ENCODE data around the gene TRIM34.
"Not testable (repeated sequence)": the region's sequence is repeated elsewhere in the genome, so short reads cannot be mapped to it uniquely, and the experiment has no call there.

The TRIM34 gene

GRCh38 chr11:5671831-5672230, 47.0 kb downstream of the TRIM34 start:
- no peak for TF ChIP-seq ZFX (IDR thresholded peaks at IDR 0.05; ENCODE audit: borderline replicate concordance)
- TF ChIP-seq CTCF (IDR thresholded peaks at IDR 0.05) = no peak
- H3K27ac ChIP-seq = no peak overlapping the region

GRCh38 chr11:5674391-5674790, 49.6 kb downstream of the TRIM34 start:
- H3K27ac ChIP-seq = no peak overlapping the region
- TF ChIP-seq ZFX (IDR thresholded peaks at IDR 0.05; ENCODE audit: borderline replicate concordance) (no peak), CTCF (IDR thresholded peaks at IDR 0.05) (no peak)

- no peak overlapping the region for H3K27ac ChIP-seq
- no peak for TF ChIP-seq CTCF (IDR thresholded peaks at IDR 0.05)
- TF ChIP-seq ZFX (IDR thresholded peaks at IDR 0.05; ENCODE audit: borderline replicate concordance) = no peak
Observed at GRCh38 chr11:5679811-5680210, 55.0 kb downstream of the TRIM34 start.

- not testable (repeated sequence) for H3K27ac ChIP-seq
Observed at GRCh38 chr11:5682890-5683441, 58.2 kb downstream of the TRIM34 start.

- H3K27ac ChIP-seq = peak overlapping the region; percentile 88
Observed at GRCh38 chr11:5683620-5684019, 58.8 kb downstream of the TRIM34 start.

GRCh38 chr11:5684036-5684645, 59.3 kb downstream of the TRIM34 start:
- peak overlapping the region; percentile 88 for H3K27ac ChIP-seq
- TF ChIP-seq ZFX (IDR thresholded peaks at IDR 0.05; ENCODE audit: borderline replicate concordance) (no peak), CTCF (IDR thresholded peaks at IDR 0.05) (no peak)

- H3K27ac ChIP-seq = peak within 1 kb of the TSS; percentile 88
- TF ChIP-seq ZFX (IDR thresholded peaks at IDR 0.05; ENCODE audit: borderline replicate concordance) = no peak
- TF ChIP-seq CTCF (IDR thresholded peaks at IDR 0.05) = peak; percentile 78
Observed at GRCh38 chr11:5684646-5685362, 60.0 kb downstream of the TRIM34 start, which contains the start of gene TRIM5. TRIM5 (minus strand) TSS chr11:5685074; CDS start chr11:5680177, 4,897 bp downstream.

- H3K27ac ChIP-seq = no peak overlapping the region
- no peak for TF ChIP-seq CTCF (IDR thresholded peaks at IDR 0.05)
- TF ChIP-seq ZFX (IDR thresholded peaks at IDR 0.05; ENCODE audit: borderline replicate concordance) = no peak
Observed at GRCh38 chr11:5686426-5686825, 61.6 kb downstream of the TRIM34 start.
